ENCODE data around the gene ULBP3.
"Not testable (repeated sequence)": the region's sequence is repeated elsewhere in the genome, so short reads cannot be mapped to it uniquely, and the experiment has no call there.

The ULBP3 gene

GRCh38 chr6:150014623-150015280 lies 54.2 kb downstream of the ULBP3 start:
- FAIRE-seq, result not testable (repeated sequence)

- FAIRE-seq, result not testable (repeated sequence)
Observed at GRCh38 chr6:150013785-150014622, 54.9 kb downstream of the ULBP3 start.

- FAIRE-seq, result not testable (repeated sequence)
Observed at GRCh38 chr6:150012846-150013784, 55.8 kb downstream of the ULBP3 start.
